GM13976 (cell line): ENCODE data around the gene GALNT1.
A peak's percentile ranks its signal among the peaks of the same experiment; 100 is the strongest.

Experiments
- DNase-seq: peaks from one replicate; pipeline ENCODE4 v3.0.0; 2012; ENCODE audit warnings: low spot score
- in situ Hi-C: fragments of 300-500 bp; cut with MboI; formaldehyde crosslinking; loops from one replicate; pipeline ENCODE4 v1.12.0; 2022; ENCODE audit warnings: low sequenced_read_pairs, mixed read lengths, inconsistent platforms; ENCODE audit not compliant: unreplicated experiment
- TF ChIP-seq, protein P1 (sequence below): IDR thresholded peaks from 2 replicates; pipeline ENCODE4 v1.5.1; 2012; ENCODE audit warnings: borderline replicate concordance, mild to moderate bottlenecking; ENCODE audit not compliant: insufficient read depth; ENCODE audit errors: extremely low read depth, missing control alignments, control extremely low read depth

Gene GALNT1

DNA sequence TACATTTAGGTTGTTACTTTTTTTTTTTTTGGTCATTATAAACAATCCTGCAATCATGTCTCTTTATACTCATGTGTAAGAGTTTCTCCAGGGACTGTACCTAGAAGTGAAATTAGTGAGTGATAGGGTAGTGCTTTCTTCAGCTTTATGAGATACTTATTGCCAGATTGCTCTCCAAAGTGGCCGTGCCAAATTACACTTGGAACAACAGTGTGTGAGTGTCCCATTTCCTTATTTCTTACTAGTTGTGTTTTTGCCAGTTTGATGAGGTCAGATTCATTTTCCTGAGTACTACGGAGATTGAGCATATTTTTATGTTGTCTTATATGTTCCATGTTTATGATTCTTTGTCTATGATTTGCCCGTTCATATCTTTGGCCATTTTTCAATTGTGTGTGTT, 39.2 kb downstream of the GALNT1 start:
- in situ Hi-C loops, result no loop called here

DNA sequence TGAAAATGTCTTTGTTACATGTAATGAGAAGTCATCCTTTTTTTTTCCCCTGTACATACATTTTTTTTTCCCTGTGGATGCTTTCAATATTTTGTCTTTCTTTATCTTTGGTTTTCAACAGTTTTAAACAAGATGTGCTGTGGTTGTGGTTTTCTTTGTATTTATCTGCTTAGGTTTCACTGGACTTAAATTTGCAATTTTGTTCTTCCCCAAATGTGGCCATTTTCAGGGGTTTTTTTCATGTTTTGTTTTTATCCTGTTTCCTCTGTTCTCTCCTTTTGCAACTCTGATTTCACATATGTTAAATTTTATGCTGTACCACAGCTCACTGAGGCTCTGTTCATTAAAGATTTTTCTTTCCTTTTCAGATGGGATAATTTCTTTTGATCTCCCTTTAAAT, 41.7 kb downstream of the GALNT1 start:
- no peak for DNase-seq
- in situ Hi-C loops, result no loop called here
- TF ChIP-seq, protein P1, sequence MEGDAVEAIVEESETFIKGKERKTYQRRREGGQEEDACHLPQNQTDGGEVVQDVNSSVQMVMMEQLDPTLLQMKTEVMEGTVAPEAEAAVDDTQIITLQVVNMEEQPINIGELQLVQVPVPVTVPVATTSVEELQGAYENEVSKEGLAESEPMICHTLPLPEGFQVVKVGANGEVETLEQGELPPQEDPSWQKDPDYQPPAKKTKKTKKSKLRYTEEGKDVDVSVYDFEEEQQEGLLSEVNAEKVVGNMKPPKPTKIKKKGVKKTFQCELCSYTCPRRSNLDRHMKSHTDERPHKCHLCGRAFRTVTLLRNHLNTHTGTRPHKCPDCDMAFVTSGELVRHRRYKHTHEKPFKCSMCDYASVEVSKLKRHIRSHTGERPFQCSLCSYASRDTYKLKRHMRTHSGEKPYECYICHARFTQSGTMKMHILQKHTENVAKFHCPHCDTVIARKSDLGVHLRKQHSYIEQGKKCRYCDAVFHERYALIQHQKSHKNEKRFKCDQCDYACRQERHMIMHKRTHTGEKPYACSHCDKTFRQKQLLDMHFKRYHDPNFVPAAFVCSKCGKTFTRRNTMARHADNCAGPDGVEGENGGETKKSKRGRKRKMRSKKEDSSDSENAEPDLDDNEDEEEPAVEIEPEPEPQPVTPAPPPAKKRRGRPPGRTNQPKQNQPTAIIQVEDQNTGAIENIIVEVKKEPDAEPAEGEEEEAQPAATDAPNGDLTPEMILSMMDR, result no peak

More for the DNA sequence above, 39.2 kb downstream of the GALNT1 start:
- no peak for DNase-seq
- TF ChIP-seq, protein P1, result no peak

DNA sequence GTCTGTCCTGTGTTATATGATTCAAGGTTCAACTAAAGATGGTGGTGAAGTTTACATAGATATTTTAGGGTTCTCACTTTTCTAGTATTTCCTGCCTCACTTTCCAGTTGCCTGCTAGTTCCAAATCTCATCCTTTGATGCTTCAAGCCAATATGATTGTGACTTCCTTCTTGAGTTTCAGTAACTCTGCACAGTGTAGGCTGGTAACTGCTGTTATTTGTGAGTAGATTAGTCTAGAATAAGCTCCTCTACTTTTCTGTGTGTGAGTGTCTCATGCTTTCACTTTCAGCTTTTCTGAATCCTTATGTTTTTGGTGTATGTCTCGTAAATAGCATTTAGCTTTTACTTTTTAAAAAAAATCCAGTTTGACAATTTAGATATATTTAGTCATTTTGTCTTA, 42.6 kb downstream of the GALNT1 start:
- DNase-seq, result peak; percentile 16
- in situ Hi-C loops, result no loop called here

DNA sequence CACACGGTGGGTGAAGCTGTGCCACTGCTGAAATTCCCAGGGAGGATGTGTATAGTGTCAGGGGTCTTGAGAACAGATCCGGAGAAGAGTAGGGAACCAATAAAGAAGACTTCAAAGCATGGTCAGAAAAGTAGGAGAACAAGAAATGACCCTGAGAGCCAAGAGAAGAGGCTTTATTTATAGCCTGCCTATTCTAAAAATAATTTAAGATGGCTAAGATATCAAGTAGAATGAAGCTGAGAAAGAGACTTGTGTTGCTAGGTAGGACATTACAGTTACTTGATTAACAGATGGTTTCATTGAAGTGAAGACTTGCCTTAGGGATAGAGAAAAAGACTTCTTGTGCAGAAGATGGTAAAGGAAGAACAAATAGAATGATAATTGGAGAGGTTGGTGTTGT, 43.7 kb downstream of the GALNT1 start:
- TF ChIP-seq, protein P1, result no peak
- in situ Hi-C loops, result no loop called here
- no peak for DNase-seq

More for the DNA sequence above, 42.6 kb downstream of the GALNT1 start:
- TF ChIP-seq, protein P1, result no peak

DNA sequence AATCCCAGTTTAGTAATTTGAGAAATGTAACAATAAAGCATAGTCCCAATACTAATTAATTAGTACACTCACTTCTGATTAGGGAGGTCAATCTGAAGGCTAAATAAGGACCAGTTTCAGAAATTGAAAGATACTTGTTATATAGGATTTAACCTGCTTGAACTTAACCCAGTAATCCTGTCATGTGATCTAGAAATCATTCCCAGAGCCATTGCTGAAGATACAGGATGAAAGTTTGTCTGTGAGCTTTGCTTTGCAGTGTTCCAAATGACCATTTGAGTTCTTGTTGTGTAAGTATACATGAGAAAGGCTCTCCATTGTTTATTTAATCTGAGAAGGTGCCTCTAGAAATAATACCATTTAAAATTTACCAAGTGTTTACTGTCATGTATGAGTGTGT, 52.2 kb downstream of the GALNT1 start:
- no peak for DNase-seq
- TF ChIP-seq, protein P1, result no peak
- in situ Hi-C loops, result no loop called here

DNA sequence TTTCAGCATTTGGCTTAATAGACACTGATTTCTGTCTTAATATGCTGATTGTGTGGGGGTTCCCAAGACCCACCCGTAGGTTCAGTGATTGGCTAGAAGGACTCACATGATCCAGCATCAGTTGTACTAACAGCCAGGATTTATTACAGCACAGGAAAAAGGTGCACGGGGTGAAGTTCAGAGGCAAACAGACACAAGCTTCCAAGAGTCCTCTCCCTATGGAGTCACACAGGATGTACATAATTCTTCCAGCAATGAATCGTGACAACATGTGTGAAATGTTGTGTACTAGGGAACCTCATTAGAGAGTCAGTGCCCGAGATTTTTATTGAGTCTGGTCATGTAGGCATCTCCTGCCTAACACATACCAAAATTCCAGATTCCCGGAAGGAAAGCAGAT, 52.8 kb downstream of the GALNT1 start:
- TF ChIP-seq, protein P1, result no peak
- in situ Hi-C loops, result no loop called here
- no peak for DNase-seq

DNA sequence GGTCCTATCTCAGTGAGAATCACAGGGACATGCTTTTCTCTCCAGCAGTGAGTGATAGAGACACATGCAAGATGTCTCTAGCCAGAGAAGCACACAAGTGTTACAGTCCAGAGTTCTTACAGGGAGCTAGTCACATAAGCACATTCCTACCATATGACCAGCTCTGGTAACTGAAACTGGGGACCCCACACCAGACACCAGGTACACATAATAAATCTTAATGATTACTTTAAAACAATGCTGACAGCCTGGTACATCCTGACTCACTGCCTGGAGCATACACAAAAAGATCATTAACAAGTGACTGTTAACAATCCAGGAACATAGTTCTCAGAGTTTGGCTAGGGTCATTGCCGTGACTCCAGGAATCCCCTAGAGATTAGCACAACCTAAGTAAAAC, 53.6 kb downstream of the GALNT1 start:
- no peak for DNase-seq
- TF ChIP-seq, protein P1, result no peak
- in situ Hi-C loops, result no loop called here
